Endothelial cell of umbilical vein (primary cell): ENCODE data around the gene TNFRSF21. TPM values are rescaled to one million over a fixed set of nuclear protein-coding genes. Genes with fewer than 3 reads are reported as not detected.
"Not testable (repeated sequence)": the region's sequence is repeated elsewhere in the genome, so short reads cannot be mapped to it uniquely, and the experiment has no call there.

Experiments used
- BruUV-seq: library from RNA; stranded (reverse); fragments of 400-500 nt; replicated peaks from 2 replicates; lab custom pipeline; 2021; lab: Mats Ljungman, UMichigan
- CTCF ChIA-PET: fragments of 300-600, 350-600 bp; sonication (Branson Sonifier 250); formaldehyde crosslinking; loops from one replicate; lab custom pipeline; 2021; ENCODE audit warnings: antibody characterized with exemption, inconsistent platforms; lab: Charles Lee
- POLR2A ChIA-PET: fragments of 300-600, 350-600 bp; sonication (Branson Sonifier 250); formaldehyde crosslinking; loops from one replicate; lab custom pipeline; 2021; ENCODE audit warnings: antibody characterized with exemption, inconsistent platforms; lab: Charles Lee
- DNase-seq: peaks from one replicate; pipeline ENCODE4 v3.0.0-alpha.2; 2011; ENCODE audit warnings: low read depth, low spot score
- FAIRE-seq: peaks from 2 replicates; lab custom pipeline; 2011; peaks lifted over from hg19 to GRCh38; lab: Jason Lieb, UNC
- H2AFZ ChIP-seq: 2 replicates; pipeline ENCODE4 v1.6.0; 2012; ENCODE audit warnings: low read depth, low read length, control low read depth, inconsistent platforms
- H3K27ac ChIP-seq: 2 replicates; pipeline ENCODE4 v1.5.1; 2011; ENCODE audit warnings: low read depth, mild to moderate bottlenecking, control low read depth, low read length, moderate library complexity; ENCODE audit not compliant: insufficient read depth
- H3K27me3 ChIP-seq, 2 experiments: 2 replicates each; pipeline versions ENCODE4 v1.6.0 to v1.6.1; 2011; ENCODE audit warnings: low read length in 2 of 2, mixed read lengths in 1 of 2; ENCODE audit not compliant: control insufficient read depth in 2 of 2, insufficient read depth in 2 of 2
- H3K36me3 ChIP-seq, 2 experiments: 2 replicates in 1 of 2; 3 replicates in 1 of 2; pipeline ENCODE4 v1.5.1; 2011; ENCODE audit warnings: low read length in 2 of 2, mild to moderate bottlenecking in 1 of 2, moderate library complexity in 1 of 2; ENCODE audit not compliant: control insufficient read depth in 2 of 2, insufficient read depth in 2 of 2; ENCODE audit errors: extremely low read depth in 1 of 2
- H3K4me1 ChIP-seq: 3 replicates; pipeline ENCODE4 v1.5.1; 2011; ENCODE audit warnings: mild to moderate bottlenecking, low read length; ENCODE audit not compliant: control insufficient read depth, insufficient read depth; ENCODE audit errors: extremely low read depth
- H3K4me2 ChIP-seq: 2 replicates; pipeline ENCODE4 v1.6.1; 2011; ENCODE audit warnings: low read length, control low read depth, mixed read lengths; ENCODE audit not compliant: insufficient read depth
- H3K4me3 ChIP-seq, 3 experiments: fragments of 200-600 bp in 1 of 3; sonication (generic), shearing (Covaris generic) in 1 of 3; replicated peaks in 1 of 3; 2 replicates each; pipeline ENCODE4 v1.5.1; 2011 to 2016; ENCODE audit warnings: control low read depth in 3 of 3, low read length in 3 of 3, mild to moderate bottlenecking in 2 of 3, inconsistent platforms in 1 of 3, low read depth in 1 of 3, moderate library complexity in 1 of 3; ENCODE audit not compliant: insufficient read depth in 1 of 3
- H3K79me2 ChIP-seq: 2 replicates; pipeline ENCODE4 v1.6.0; 2012; ENCODE audit warnings: low read length, inconsistent platforms; ENCODE audit not compliant: control insufficient read depth, insufficient read depth
- H3K9ac ChIP-seq: replicated peaks from 2 replicates; pipeline ENCODE3; 2011; ENCODE audit warnings: low read length, control low read depth; ENCODE audit not compliant: insufficient read depth; ENCODE audit errors: extremely low read depth
- H3K9me1 ChIP-seq: replicated peaks from 3 replicates; pipeline ENCODE4 v1.6.0; 2011; ENCODE audit warnings: mild to moderate bottlenecking, low read length; ENCODE audit not compliant: control insufficient read depth, insufficient read depth; ENCODE audit errors: extremely low read depth
- H3K9me3 ChIP-seq: replicated peaks from 2 replicates; pipeline ENCODE4 v1.5.1; 2012; ENCODE audit warnings: low read length, inconsistent platforms; ENCODE audit not compliant: control insufficient read depth, insufficient read depth
- H4K20me1 ChIP-seq: replicated peaks from 2 replicates; pipeline ENCODE3; 2011; ENCODE audit warnings: mild to moderate bottlenecking, low read length; ENCODE audit not compliant: control insufficient read depth, insufficient read depth; ENCODE audit errors: extremely low read depth
- FOS ChIP-seq: IDR thresholded peaks from 2 replicates; pipeline ENCODE4 v1.6.1; 2011; ENCODE audit warnings: mild to moderate bottlenecking, low read length, moderate library complexity, borderline replicate concordance; ENCODE audit not compliant: insufficient read depth
- GATA2 ChIP-seq: IDR thresholded peaks from 2 replicates; pipeline ENCODE4 v1.7.0; 2011; ENCODE audit warnings: low read depth, mild to moderate bottlenecking, moderate library complexity, mixed read lengths, low read length; ENCODE audit not compliant: insufficient read length, insufficient read depth
- JUN ChIP-seq: IDR thresholded peaks from 2 replicates; pipeline ENCODE4 v1.6.1; 2011; ENCODE audit warnings: borderline replicate concordance, low read depth; ENCODE audit not compliant: insufficient read length, insufficient read depth
- MAX ChIP-seq: IDR thresholded peaks from 2 replicates; pipeline ENCODE4 v1.6.1; 2011; ENCODE audit not compliant: insufficient read depth, insufficient read length
- MYC ChIP-seq: IDR thresholded peaks from one replicate; pipeline ENCODE4 v1.6.1; 2011; ENCODE audit warnings: mild to moderate bottlenecking, low read depth, low read length
- POLR2A ChIP-seq: IDR thresholded peaks from 2 replicates; pipeline ENCODE4 v1.6.1; 2012; ENCODE audit warnings: low read depth, mild to moderate bottlenecking, control low read depth, low read length
- POLR2AphosphoS5 ChIP-seq: IDR thresholded peaks from 2 replicates; pipeline ENCODE4 v1.6.1; 2012; ENCODE audit warnings: low read depth, mild to moderate bottlenecking, control low read depth, low read length, moderate library complexity; ENCODE audit not compliant: insufficient read depth
- dilution Hi-C: fragments of 300-500 bp; cut with MboI; formaldehyde crosslinking; loops from one replicate; pipeline ENCODE4 v1.15.0; 2019; ENCODE audit warnings: low sequenced_read_pairs; ENCODE audit not compliant: extremely low pct_ligation_motif_present
- intact Hi-C: fragments of 100-400 bp; cut with micrococcal nuclease; formaldehyde crosslinking; loops from one replicate; pipeline ENCODE4 v1.10.0; 2022
- polyA plus RNA-seq, 4 experiments: library from polyadenylated mRNA; depleted of rRNA in 3 of 4; stranded (reverse) in 3 of 4; unstranded in 1 of 4; fragments of >200 nt; gene quantifications; 2 replicates each; pipeline versions ENCODE4 v1.2.1 to v1.2.3, GENCODE V29; 2011 to 2012; ENCODE audit warnings: missing spikeins in 1 of 4
- total RNA-seq: library from RNA; stranded (reverse); gene quantifications from 2 replicates; pipeline ENCODE4 v1.2.3, GENCODE V29; 2021

Gene TNFRSF21
- total and polyA plus RNA-seq, 2 donors (not counting 3 experiments of a cell fraction or from before 2014, with no cell fraction given) = 26.0 to 40.6 TPM

GRCh38 chr6:47318236-47318989, 8.7 kb upstream of the TNFRSF21 start:
- BruUV-seq = no TSS peak
- Histone ChIP-seq H3K27ac (no peak overlapping the region), H3K36me3 (no peaks in the 10 kb centered on the region), H3K27me3 (peaks cover 0 to 7% of the 10 kb centered on the region in 2 experiments), H4K20me1 (no peaks in the 10 kb centered on the region), H3K4me1 (peaks cover 9% of the 10 kb centered on the region), H3K4me3 (no peak overlapping the region), H3K9me3 (no peaks in the 10 kb centered on the region), H3K4me2 (no peak overlapping the region), H3K79me2 (no peaks in the 10 kb centered on the region), H3K9me1 (no peaks in the 10 kb centered on the region), H2AFZ (no peak overlapping the region), H3K9ac (no peak overlapping the region)
- TF ChIP-seq GATA2 (no peak), POLR2A (no peak), MYC (no peak), MAX (no peak), JUN (no peak), FOS (no peak), POLR2AphosphoS5 (no peak)
- no peak for FAIRE-seq
- POLR2A ChIA-PET = no interaction called here
- intact Hi-C loops = no loop called here
- CTCF ChIA-PET = interaction anchor here (1.6 kb wide), 1 partner anchor 218 kb away, joined by 4 read pairs; no protein-coding TSS in a partner anchor
- no peak for DNase-seq
- dilution Hi-C loops = no loop called here

- DNase-seq = peak; percentile 63
- dilution Hi-C loops, H3K9me3 ChIP-seq, H3K27me3 ChIP-seq, H3K4me1 ChIP-seq, H4K20me1 ChIP-seq, H3K36me3 ChIP-seq, H3K9me1 ChIP-seq, H3K79me2 ChIP-seq, intact Hi-C loops, POLR2A ChIA-PET, BruUV-seq, H3K9ac ChIP-seq: not testable (repeated sequence)
- Histone ChIP-seq H3K27ac (peak overlapping the region; percentile 7), H2AFZ (peak overlapping the region; percentile 58), H3K4me2 (peak overlapping the region; percentile 37), H3K4me3 (peak overlapping the region in 1 of 3 experiments; percentile 15)
- CTCF ChIA-PET = interaction anchor here (1.1 to 1.3 kb wide), 2 partner anchors 53 to 218 kb away, joined by 3 to 5 read pairs; no protein-coding TSS in a partner anchor
- peak; percentile 15 for FAIRE-seq
- TF ChIP-seq FOS = peak; percentile 8
Measured at GRCh38 chr6:47315181-47315580, 5.5 kb upstream of the TNFRSF21 start.
